ENCODE results near the gene FRMD4A. TPM values are rescaled to one million over a fixed set of nuclear protein-coding genes. Genes with fewer than 3 reads are reported as not detected.
"Not testable (repeated sequence)": the region's sequence is repeated elsewhere in the genome, so short reads cannot be mapped to it uniquely, and the experiment has no call there.

The FRMD4A gene
- total and polyA plus RNA-seq, 7 donors, result 2.9 to 9.1 (median 6.2) TPM

GRCh38 chr10:14205233-14205632 is 125.5 kb downstream of the FRMD4A start:
- DNase-seq, result no peak
- Histone ChIP-seq H3K27me3 (ENCODE audit: insufficient read depth in 3 of 3, low read length in 2 of 3) (no peaks in the 10 kb centered on the region), H3K9me3 (no peaks in the 10 kb centered on the region), H3K4me3 (no peak overlapping the region), H3K4me1 (no peaks in the 10 kb centered on the region), H3K36me3 (ENCODE audit: insufficient read depth in 1 of 2, low read depth in 1 of 2) (no peaks in the 10 kb centered on the region), H3K27ac (no peak overlapping the region)
- no peak for TF ChIP-seq CTCF (IDR thresholded peaks at IDR 0.05)
- 85 to 87% (median 86%) methylated on average over 4 of the region's 4 CpGs for WGBS, 3 donors
- intact Hi-C loops (cut with DNase I), result no loop called here
- ATAC-seq, result no peak

GRCh38 chr10:14200698-14201544 is 129.8 kb downstream of the FRMD4A start:
- intact Hi-C loops (cut with DNase I), result no loop called here
- whole genome bisulfite sequencing, 3 donors, result 20 to 33% (median 25%) methylated on average over 16 of the region's 16 CpGs
- Histone ChIP-seq H3K9me3 (no peaks in the 10 kb centered on the region), H3K4me1 (no peaks in the 10 kb centered on the region), H3K27ac (no peak overlapping the region), H3K27me3 (ENCODE audit: insufficient read depth in 3 of 3, low read length in 2 of 3) (no peaks in the 10 kb centered on the region), H3K36me3 (ENCODE audit: insufficient read depth in 1 of 2, low read depth in 1 of 2) (no peaks in the 10 kb centered on the region), H3K4me3 (no peak overlapping the region)
- ATAC-seq (no peak), DNase-seq (peak in 1 of 2 donors; percentile 14)
- no peak for TF ChIP-seq CTCF (IDR thresholded peaks at IDR 0.05)

- not testable (repeated sequence) for H3K4me1 ChIP-seq; H3K27ac ChIP-seq; DNase-seq; H3K9me3 ChIP-seq; H3K27me3 ChIP-seq (ENCODE audit: insufficient read depth in 3 of 3, low read length in 2 of 3); H3K4me3 ChIP-seq; H3K36me3 ChIP-seq (ENCODE audit: insufficient read depth in 1 of 2, low read depth in 1 of 2); ATAC-seq
- intact Hi-C loops (cut with DNase I), result loop anchor here in 1 of 2 donors (5.0 kb wide), 1 partner anchor 278 kb away; no protein-coding TSS in a partner anchor
- 89 to 97% (median 96%) methylated on average over 4 of the region's 4 CpGs for WGBS, 3 donors
These were observed 131.6 kb downstream of the FRMD4A start for GRCh38 chr10:14199098-14199497.

GRCh38 chr10:14198078-14198477 is 132.6 kb downstream of the FRMD4A start:
- 91 to 97% (median 92%) methylated on average over 9 of the region's 9 CpGs for WGBS, 3 donors
- Histone ChIP-seq H3K36me3 (ENCODE audit: insufficient read depth in 1 of 2, low read depth in 1 of 2) (no peaks in the 10 kb centered on the region), H3K4me1 (no peaks in the 10 kb centered on the region), H3K27me3 (ENCODE audit: insufficient read depth in 3 of 3, low read length in 2 of 3) (no peaks in the 10 kb centered on the region), H3K4me3 (no peak overlapping the region), H3K9me3 (no peaks in the 10 kb centered on the region), H3K27ac (no peak overlapping the region)
- DNase-seq (no peak), ATAC-seq (no peak)
- no peak for TF ChIP-seq CTCF (IDR thresholded peaks at IDR 0.05)
- intact Hi-C loops (cut with DNase I), result loop anchor here in 1 of 2 donors (5.0 kb wide), 1 partner anchor 279 kb away; no protein-coding TSS in a partner anchor

- TF ChIP-seq CTCF (IDR thresholded peaks at IDR 0.05), result no peak
- ATAC-seq (no peak), DNase-seq (no peak)
- H3K27ac ChIP-seq, result no peak overlapping the region
- H3K27me3 ChIP-seq (ENCODE audit: insufficient read depth in 3 of 3, low read length in 2 of 3), result no peaks in the 10 kb centered on the region
- no peaks in the 10 kb centered on the region for H3K9me3 ChIP-seq
- no peaks in the 10 kb centered on the region for H3K36me3 ChIP-seq (ENCODE audit: insufficient read depth in 1 of 2, low read depth in 1 of 2)
- no peaks in the 10 kb centered on the region for H3K4me1 ChIP-seq
- H3K4me3 ChIP-seq, result no peak overlapping the region
- intact Hi-C loops (cut with DNase I), result loop anchor here in 1 of 2 donors (5.0 kb wide), 1 partner anchor 281 kb away; no protein-coding TSS in a partner anchor
These were observed 134.6 kb downstream of the FRMD4A start for GRCh38 chr10:14196113-14196512.

All from psoas muscle (tissue), 8 donors.